Right lung (tissue), 5 donors: Measurements from ENCODE around the gene VMP1. TPM values are rescaled to one million over a fixed set of nuclear protein-coding genes. Genes with fewer than 3 reads are reported as not detected.
"Not testable (repeated sequence)": the region's sequence is repeated elsewhere in the genome, so short reads cannot be mapped to it uniquely, and the experiment has no call there.

ENCODE experiments used
- DNase-seq, 2 donors: peaks; one replicate each; pipeline ENCODE4 v3.0.0-alpha.2; 2013
- polyA plus RNA-seq, 5 donors: library from polyadenylated mRNA; unstranded; fragments of 120-200 nt; gene quantifications; one replicate each; pipeline versions ENCODE4 v1.2.1 to v1.2.3, GENCODE V29; 2013; ENCODE audit warnings: inconsistent platforms in 1 of 5, low replicate concordance in 1 of 5; ENCODE audit not compliant: insufficient read length in 5 of 5, insufficient read depth in 1 of 5

Gene VMP1
- polyA plus RNA-seq, 5 donors = 94.0 to 149 (median 118) TPM

- DNase-seq = no peak
These were observed 68.4 kb downstream of the VMP1 start for GRCh38 chr17:59775786-59776350.

- DNase-seq = no peak
These were observed 69.1 kb downstream of the VMP1 start for GRCh38 chr17:59776577-59776976.

GRCh38 chr17:59777033-59777432, 69.6 kb downstream of the VMP1 start:
- no peak for DNase-seq

- no peak for DNase-seq
These were observed 71.5 kb downstream of the VMP1 start for GRCh38 chr17:59778996-59779395.

- no peak for DNase-seq
These were observed 72.1 kb downstream of the VMP1 start for GRCh38 chr17:59779521-59779920.

GRCh38 chr17:59780548-59780947, 73.1 kb downstream of the VMP1 start:
- not testable (repeated sequence) for DNase-seq

GRCh38 chr17:59783221-59784047, 76.0 kb downstream of the VMP1 start:
- no peak for DNase-seq

- DNase-seq = no peak
These were observed 77.8 kb downstream of the VMP1 start for GRCh38 chr17:59785091-59785799.

GRCh38 chr17:59786213-59786535, 78.7 kb downstream of the VMP1 start:
- DNase-seq = no peak

- DNase-seq = peak; percentile 69 to 74
These were observed 79.3 kb downstream of the VMP1 start for GRCh38 chr17:59786536-59787319.

GRCh38 chr17:59789849-59790248, 82.4 kb downstream of the VMP1 start:
- not testable (repeated sequence) for DNase-seq

- DNase-seq = not testable (repeated sequence)
These were observed 83.0 kb downstream of the VMP1 start for GRCh38 chr17:59790418-59790817.

- no peak for DNase-seq
These were observed 83.5 kb downstream of the VMP1 start for GRCh38 chr17:59790910-59791309.

GRCh38 chr17:59791603-59792457, 84.4 kb downstream of the VMP1 start:
- DNase-seq = no peak

- not testable (repeated sequence) for DNase-seq
These were observed 85.0 kb downstream of the VMP1 start for GRCh38 chr17:59792458-59792823.

GRCh38 chr17:59793205-59793604, 85.8 kb downstream of the VMP1 start:
- DNase-seq = no peak

GRCh38 chr17:59796138-59796537, 88.7 kb downstream of the VMP1 start:
- no peak for DNase-seq

- DNase-seq = no peak
These were observed 89.3 kb downstream of the VMP1 start for GRCh38 chr17:59796785-59797205.

- DNase-seq = no peak
These were observed 90.7 kb downstream of the VMP1 start for GRCh38 chr17:59798111-59798510.

- no peak for DNase-seq
These were observed 93.1 kb downstream of the VMP1 start for GRCh38 chr17:59800530-59800942.

GRCh38 chr17:59802160-59802559, 94.7 kb downstream of the VMP1 start:
- DNase-seq = no peak
